ENCODE data around the gene MYO9B. TPM values are rescaled to one million over a fixed set of nuclear protein-coding genes. Genes with fewer than 3 reads are reported as not detected.

The MYO9B gene
- total RNA-seq, 1 experiment from 2014 or later, result 74.6 TPM

- ChIA-PET CTCF (no interaction called here), RAD21 (ENCODE audit: low non-redundant PET in 1 of 2, low total read pairs in 2 of 2, uncharacterized antibody in 2 of 2, unreplicated experiment in 2 of 2) (interaction anchor here in 1 of 2 experiments (0.7 kb wide), 1 partner anchor 115 kb away, joined by 4 read pairs; no protein-coding TSS in a partner anchor), POLR2A (interaction anchor here (0.5 to 0.6 kb wide), 2 partner anchors 10 to 146 kb away, joined by 3 read pairs; no protein-coding TSS in a partner anchor)
- Histone ChIP-seq H3K4me2 (ENCODE audit: low read length) (peak overlapping the region; percentile 87), H3K9ac (ENCODE audit: low read length) (peak overlapping the region; percentile 91), H3K4me1 (ENCODE audit: control insufficient read depth in 1 of 2, insufficient read depth in 2 of 2, low read length in 2 of 2) (peaks cover 18 to 48% of the 10 kb centered on the region in 2 experiments), H3K36me3 (ENCODE audit: control insufficient read depth in 1 of 2, insufficient read depth in 2 of 2, low read length in 2 of 2) (peaks cover 0 to 3% of the 10 kb centered on the region in 2 experiments; a peak in 1 of 4 replicates), H3K9me3 (ENCODE audit: control insufficient read depth in 1 of 2, insufficient read depth in 1 of 2, low read depth in 1 of 2, low read length in 2 of 2) (no peaks in the 10 kb centered on the region), H3K4me3 (replicated peaks in 1 of 2; ENCODE audit: low read depth in 1 of 2, low read length in 2 of 2) (peak overlapping the region; percentile 71 to 91), H2AFZ (ENCODE audit: low read depth, low read length, poor library complexity, severe bottlenecking) (no peak overlapping the region), H3K27ac (ENCODE audit: low read depth, low read length) (peak overlapping the region; percentile 70), H3K9me2 (ENCODE audit: insufficient read depth) (no peaks in the 10 kb centered on the region), H3K27me3 (ENCODE audit: insufficient read depth, low read length) (no peaks in the 10 kb centered on the region), H4K20me1 (ENCODE audit: insufficient read depth) (no peaks in the 10 kb centered on the region), H3K79me2 (ENCODE audit: insufficient read depth, low read length) (peaks cover 85% of the 10 kb centered on the region)
- TF ChIP-seq ATF3 (IDR thresholded peaks at IDR 0.05) (no peak), SRF (IDR thresholded peaks at IDR 0.05; ENCODE audit: low read depth) (no peak), YY1 (IDR thresholded peaks at IDR 0.05; ENCODE audit: extremely low read depth, insufficient replicate concordance, low read depth, low read length) (no peak), RAD21 (IDR thresholded peaks at IDR 0.05; ENCODE audit: low read depth) (no peak), EGR1 (IDR thresholded peaks at IDR 0.05; ENCODE audit: low read depth) (no peak), SIN3A (IDR thresholded peaks at IDR 0.05; ENCODE audit: low read depth) (no peak), REST (IDR thresholded peaks at IDR 0.05; ENCODE audit: low read depth) (no peak)
- intact Hi-C loops (cut with micrococcal nuclease), result loop anchor here (5.0 kb wide), 1 partner anchor 151 kb away; the partner anchor contains the start of gene OCEL1
- BruUV-seq (replicated peaks), result no TSS peak
- ATAC-seq (no peak), DNase-seq (ENCODE audit: low read depth, low spot score) (no peak)
Measured at GRCh38 chr19:17075864-17076542, 426 bp downstream of the MYO9B start.

Data from HCT116 (cell line).